GM21526 (cell line): ENCODE data around the gene DENND2D.
"Not testable (repeated sequence)": the region's sequence is repeated elsewhere in the genome, so short reads cannot be mapped to it uniquely, and the experiment has no call there.

Experiments
- ATAC-seq: cut with Tn5 transposase; IDR thresholded peaks from one replicate; pipeline ENCODE4 v1.9.1; 2021; ENCODE audit warnings: moderate library complexity; ENCODE audit not compliant: unreplicated experiment, low FRiP score

DENND2D gene

DNA sequence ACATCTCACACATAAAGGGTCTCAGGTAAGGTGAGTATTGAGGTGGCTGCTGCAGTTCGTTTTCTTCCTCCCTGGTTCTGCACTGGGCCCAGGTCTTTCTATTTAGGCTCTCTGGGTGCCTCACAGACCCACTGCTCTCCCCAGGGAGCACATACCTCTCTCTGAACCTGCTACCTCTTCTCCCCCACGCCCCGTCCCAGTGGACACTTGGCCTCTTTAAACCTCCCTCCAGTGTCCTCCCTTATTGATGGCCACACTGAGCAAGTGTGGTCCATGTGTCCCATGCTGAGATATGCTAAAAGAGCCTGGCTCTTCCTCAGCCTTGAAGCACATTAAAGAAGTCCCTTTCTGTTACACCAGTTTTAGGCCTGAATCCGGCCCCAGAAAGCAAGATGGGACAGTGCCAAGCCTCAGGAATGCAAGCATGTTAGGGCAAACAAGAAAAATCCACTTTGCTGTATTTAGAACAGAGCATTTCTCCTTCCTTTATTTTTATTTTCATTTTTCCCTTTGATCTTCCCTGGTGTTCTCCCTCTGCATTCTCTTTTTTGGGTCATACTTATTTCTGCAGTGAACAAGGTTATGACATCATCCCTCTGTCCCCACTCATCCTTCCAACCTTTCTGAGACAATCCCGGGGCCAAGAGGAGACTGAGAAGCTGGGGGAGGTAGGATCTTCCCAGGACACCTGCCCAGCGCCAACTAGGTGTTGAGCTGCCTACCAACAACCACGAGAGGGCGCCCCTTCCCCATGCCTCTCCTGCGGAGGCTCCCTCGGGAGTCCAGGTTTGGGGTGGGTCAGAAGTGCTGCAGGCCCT is 22.1 kb upstream of the DENND2D start:
- ATAC-seq, result no peak

DNA sequence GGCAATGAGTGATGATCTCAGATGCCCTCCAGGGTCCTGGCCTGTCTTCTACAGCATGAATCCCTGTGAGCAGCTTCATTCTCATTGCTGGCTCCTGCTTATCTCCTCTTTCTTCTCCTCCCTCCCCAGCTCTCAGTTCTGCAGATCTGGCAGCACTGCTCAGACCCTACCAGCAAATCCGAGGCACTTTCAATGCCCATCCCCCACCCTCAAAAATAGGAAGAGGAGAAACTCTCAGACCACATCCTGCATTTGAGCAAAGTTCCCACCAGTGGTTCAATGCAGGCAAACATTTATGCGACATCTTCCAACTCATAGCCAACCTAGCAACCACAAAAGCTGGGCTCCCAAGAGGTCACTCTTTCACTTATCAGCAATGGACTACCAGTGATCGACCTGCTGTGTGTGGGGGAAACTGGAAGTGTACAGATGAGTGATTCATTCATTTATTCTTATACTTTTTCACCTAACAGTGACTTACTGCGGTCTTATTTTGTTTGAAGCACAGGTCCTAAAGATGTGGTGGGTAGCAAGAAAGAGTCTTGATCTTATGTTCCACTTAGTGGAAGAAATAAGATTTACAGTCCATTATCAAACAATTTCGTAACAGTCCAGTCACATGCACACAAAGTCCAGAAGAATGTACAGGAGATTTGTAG is 21.3 kb upstream of the DENND2D start:
- peak; percentile 44 for ATAC-seq

DNA sequence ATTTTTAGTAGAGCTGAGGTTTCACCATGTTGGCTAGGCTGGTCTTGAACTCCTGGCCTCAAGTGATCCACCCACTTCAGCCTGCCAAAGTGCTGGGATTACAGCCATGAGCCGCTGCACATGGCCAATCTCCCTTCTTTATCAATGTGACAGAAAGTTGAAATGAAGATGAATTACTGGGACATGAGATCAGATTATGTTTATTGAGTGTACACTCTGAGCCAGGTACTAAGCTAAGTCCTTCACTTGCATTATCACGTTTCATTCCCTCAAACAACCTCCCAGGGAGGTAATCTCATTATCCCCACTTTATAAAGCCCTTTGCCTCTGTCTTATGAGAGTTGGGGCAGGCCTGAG is 20.8 kb upstream of the DENND2D start:
- no peak for ATAC-seq

DNA sequence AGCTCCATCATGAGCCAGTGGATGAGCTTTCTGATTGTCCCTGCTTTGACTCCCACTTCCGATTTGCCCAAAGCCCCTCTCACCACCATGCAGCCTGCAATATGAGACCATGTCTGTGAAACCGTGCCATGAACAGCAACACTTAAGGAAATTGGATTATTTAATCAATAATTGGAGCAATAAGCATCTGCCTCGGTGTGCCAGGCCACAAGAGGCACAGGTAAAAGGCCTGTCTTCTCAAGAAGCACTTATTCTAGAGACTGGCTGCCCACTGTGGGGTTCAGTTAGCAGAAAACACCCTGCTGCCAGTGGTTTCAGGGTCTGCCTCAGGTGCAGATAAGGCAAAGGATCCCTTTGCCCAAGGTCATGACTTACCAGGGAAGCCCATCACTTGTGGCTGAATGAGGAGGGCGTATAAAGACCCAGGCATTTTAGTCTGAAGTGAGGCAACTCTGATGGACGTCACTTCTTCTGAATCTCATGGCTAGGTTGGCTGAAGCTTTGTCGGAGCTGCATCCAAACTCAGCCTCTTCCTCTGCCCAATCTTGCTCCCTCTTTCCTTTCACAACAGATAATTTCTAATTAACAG is 19.9 kb upstream of the DENND2D start:
- no peak for ATAC-seq

DNA sequence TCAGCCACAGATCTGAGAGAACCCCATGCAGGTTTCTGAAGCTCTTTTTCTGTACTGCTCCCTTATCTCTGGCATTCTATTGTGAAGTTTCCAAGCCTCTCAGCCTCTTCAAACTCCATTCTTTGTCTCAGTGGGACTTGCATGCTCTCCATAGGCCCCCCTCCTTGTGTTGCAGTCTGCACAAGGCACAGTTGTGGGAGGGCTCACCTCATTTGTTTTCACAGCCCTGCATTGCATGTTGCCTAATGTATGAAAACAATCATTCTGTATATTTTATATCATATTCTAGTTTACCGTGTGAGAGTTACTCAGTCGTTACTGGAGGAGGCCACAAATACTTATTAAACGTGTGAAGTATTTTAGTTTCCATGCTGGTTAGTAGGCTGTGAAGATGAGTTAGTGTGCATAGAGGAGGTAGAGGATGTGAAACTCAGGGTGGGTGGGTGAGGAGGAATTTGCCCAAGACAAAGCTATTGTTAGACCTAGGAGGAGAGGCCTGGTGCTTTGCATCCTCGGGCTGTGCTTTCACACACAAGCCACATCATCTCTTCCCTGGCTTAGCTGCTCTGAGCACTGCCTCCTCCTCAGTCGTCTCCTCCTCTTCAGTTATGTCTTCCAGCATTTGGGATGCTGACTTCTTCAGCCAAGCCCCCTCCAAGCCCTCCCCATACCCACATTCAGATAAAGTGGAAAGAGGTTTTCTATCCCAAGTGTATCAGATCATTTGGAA is 19.3 kb upstream of the DENND2D start:
- ATAC-seq, result peak; percentile 31

GRCh38 chr1:111218701-111219556 is 18.5 kb upstream of the DENND2D start:
- ATAC-seq, result no peak

DNA sequence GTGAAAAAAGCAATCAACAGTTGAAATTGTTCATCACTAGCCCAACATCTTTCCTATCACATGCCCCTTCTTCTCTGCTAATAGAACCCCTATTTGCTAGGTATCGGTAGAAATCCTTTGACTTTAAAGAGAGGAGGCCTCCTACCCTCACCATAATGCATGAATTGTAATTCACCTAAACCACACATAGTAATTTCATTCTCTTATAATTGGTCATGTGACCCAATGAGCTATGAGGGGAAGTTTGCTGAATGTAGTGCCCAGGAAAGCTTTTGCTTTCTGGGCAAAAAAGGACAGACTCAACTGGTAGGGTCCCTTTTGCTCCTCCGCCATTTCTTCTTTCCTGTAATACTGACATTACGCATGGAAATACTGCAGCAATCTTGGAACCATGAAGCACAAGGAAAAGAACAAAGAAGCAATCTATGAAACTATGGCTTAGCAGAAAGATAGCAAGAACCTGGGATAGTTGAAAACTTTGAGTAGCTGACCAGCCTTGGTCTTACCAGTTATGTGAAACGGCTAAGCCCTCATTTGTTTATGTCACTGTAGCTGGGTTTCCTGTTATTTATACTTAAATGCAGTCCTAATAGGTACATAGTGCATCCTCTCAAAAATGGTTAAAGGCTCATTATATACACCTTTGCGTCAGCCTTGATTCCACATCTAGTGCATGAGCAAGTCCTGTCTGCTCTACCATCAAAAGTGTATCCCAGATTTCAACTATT is 16.9 kb upstream of the DENND2D start:
- no peak for ATAC-seq

GRCh38 chr1:111216751-111217150 is 16.3 kb upstream of the DENND2D start:
- ATAC-seq, result no peak

GRCh38 chr1:111215285-111215684 is 14.8 kb upstream of the DENND2D start:
- not testable (repeated sequence) for ATAC-seq

DNA sequence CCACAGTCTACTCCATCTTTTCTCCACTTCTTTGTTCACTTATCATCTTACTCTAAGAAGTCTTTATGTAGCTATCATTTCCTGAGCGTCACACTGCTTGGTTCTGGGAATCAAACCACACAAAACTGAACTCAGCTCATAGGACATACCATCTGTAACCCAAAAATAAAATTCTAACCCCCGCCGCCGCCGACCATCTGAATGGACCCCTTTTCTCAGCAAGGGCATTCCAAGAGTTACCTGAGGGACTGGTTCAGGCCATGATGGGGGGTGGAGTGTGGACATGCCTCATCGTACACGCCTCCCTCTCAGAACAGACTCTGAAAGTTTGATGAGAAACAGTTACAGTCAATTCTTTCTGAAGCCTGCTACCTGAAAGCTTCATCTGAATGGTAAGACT is 14.4 kb upstream of the DENND2D start:
- no peak for ATAC-seq

DNA sequence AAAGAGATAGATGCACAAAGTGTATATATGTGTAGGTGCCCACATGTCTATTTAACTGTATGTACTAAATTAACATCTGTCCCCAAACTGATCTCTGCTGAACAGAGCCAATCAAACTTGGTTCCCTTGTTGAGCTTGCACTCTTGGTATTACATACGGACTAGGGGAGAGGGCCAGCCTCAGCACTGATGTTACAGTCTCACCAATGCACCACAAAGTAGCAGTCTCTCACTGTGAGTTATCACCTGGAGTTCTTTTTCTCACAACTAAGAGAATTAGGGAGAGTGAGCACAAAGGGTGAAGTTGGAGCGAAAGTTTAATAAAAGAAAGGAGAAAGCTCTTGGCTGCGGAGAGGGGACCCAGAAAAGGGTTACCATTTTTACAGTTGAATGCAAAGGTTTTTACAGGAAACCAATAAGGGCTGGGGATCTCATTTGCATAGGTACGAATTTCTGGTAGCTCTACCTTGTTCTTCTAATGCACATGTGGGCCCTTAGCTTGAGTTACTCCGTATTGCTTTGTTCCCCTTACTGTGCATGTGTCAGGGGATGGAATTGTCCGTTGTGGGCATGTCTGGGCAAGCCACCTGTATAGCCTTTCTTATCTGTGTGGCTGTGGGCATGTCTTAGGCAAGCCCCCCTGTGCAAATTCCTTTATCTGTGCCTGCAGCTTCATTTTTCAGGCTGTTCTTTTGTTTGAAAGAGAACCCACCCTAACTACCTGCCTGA is 13.8 kb upstream of the DENND2D start:
- ATAC-seq, result no peak

DNA sequence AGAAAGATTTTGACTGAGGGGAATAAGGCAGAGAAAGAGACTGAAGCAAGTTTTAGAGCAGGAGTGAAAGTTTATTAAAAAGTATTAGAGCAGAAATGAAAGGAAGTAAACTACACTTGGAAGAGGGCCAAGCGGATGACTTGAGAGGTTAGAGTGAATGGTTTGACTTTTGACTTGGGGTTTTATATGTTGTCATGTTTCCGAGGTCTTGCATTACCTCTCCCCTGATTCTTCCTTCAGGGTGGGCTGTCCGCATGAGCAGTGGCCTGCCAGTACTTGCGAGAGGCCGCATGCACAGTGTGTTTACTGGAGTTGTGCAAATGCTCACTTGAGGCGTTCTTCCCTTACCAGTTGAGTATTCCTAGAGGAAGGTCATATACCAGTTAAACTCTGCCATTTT is 13.0 kb upstream of the DENND2D start:
- no peak for ATAC-seq

GRCh38 chr1:111212634-111213335 is 12.3 kb upstream of the DENND2D start:
- ATAC-seq, result no peak

DNA sequence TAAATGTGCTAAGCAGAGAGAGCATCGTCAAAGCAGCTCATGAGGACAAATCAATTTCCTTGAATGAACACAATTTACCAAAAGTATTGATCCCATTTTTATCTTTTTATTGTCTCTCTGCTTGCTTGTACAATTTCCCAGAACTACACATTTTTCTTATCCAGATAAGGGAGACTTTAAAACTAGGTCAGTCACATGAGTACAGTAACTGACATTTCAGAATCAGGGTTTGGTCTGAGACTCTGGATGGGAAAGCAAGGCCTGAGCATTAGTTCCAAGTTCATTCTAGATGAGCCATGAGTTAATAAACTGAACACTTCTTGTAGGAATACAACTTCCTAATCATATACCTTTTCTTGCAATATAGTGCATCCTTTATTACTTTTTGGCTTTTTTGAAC is 11.5 kb upstream of the DENND2D start:
- ATAC-seq, result no peak

GRCh38 chr1:111209622-111210021 is 9.2 kb upstream of the DENND2D start:
- no peak for ATAC-seq

DNA sequence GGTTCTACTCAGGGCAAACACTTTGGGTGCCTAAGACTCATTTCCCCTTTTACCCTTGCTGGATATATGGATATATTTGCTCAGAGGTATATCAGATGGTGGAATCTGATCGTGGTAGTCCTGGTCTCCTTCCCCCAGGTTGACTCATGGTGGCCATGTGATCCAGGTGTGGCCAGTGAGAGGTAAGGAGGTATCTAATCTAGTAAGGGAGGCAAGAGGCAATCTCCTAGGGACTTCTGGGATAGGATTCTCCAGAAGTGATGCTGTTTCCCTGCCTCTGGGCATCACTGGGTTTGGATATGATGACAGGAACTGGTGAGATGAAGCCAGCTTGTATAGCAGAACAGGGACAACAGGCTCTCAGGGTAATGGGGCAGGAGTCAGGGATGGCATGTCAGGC is 8.5 kb upstream of the DENND2D start:
- ATAC-seq, result no peak

GRCh38 chr1:111205714-111206050 is 5.2 kb upstream of the DENND2D start:
- ATAC-seq, result no peak

- no peak for ATAC-seq
Observed at GRCh38 chr1:111204983-111205713, 4.7 kb upstream of the DENND2D start.
